Cardiac muscle cell (in vitro differentiated cells and primary cell): ENCODE results near the gene LACTBL1. TPM values are rescaled to one million over a fixed set of nuclear protein-coding genes. Genes with fewer than 3 reads are reported as not detected.

Experiments
- DNase-seq, 2 donors: peaks; one replicate each; pipeline versions ENCODE4 v3.0.0 to v3.0.0-alpha.2; 2010 to 2017; ENCODE audit warnings: low read depth in 1 of 2, low spot score in 1 of 2
- H3K27ac ChIP-seq: fragments of 200-600 bp; sonication (generic); 2 replicates; pipeline ENCODE4 v1.5.1; 2016
- H3K27me3 ChIP-seq: fragments of 200-600 bp; sonication (generic); 2 replicates; pipeline ENCODE4 v1.6.0; 2016; ENCODE audit warnings: control low read depth
- H3K36me3 ChIP-seq: fragments of 200-600 bp; sonication (generic); 2 replicates; pipeline ENCODE4 v1.5.1; 2016; ENCODE audit warnings: control low read depth
- H3K4me1 ChIP-seq: fragments of 200-600 bp; sonication (generic); 2 replicates; pipeline ENCODE4 v1.8.1; 2017; ENCODE audit warnings: low read depth, mild to moderate bottlenecking, mixed run types
- H3K4me3 ChIP-seq: fragments of 200-600 bp; sonication (generic); 2 replicates; pipeline ENCODE4 v1.5.1; 2016; ENCODE audit warnings: mild to moderate bottlenecking
- H3K9me3 ChIP-seq: fragments of 200-600 bp; sonication (generic); 2 replicates; pipeline ENCODE4 v1.5.1; 2017; ENCODE audit warnings: low read depth, mild to moderate bottlenecking, control low read depth
- polyA plus RNA-seq: library from polyadenylated mRNA; unstranded; fragments of >200 nt; fragmentation: Nextera tagmentation; extraction: Ambion mirVana; gene quantifications from 2 replicates; pipeline ENCODE4 v1.2.1, GENCODE V29; 2016
- total RNA-seq: library from RNA; depleted of rRNA; stranded (reverse); fragments of >200 nt; gene quantifications from 2 replicates; pipeline ENCODE4 v1.2.3, GENCODE V29; 2016
- TF ChIP-seq, protein P1 (sequence below): IDR thresholded peaks from 2 replicates; pipeline ENCODE4 v1.5.1; 2012; ENCODE audit warnings: low read depth, mild to moderate bottlenecking, low read length

The LACTBL1 gene
- total and polyA plus RNA-seq, 2 experiments from 2014 or later, result not detected

DNA sequence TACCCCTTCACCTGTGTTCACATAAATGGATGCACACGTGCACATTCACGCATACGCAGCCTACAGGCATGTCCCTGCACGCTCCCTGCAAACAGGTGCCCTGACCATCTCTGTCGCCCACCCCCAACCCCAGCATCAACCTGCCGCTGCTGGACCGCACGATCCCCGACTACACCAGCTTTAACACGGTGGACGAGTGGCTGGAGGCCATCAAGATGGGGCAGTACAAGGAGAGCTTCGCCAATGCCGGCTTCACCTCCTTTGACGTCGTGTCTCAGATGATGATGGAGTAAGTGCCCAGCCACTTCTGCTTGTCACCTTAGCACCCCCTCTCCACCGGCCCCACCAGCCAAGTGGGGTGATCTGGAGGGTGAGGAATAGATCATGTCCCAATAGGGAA lies 60.4 kb downstream of the LACTBL1 start:
- H3K4me1 ChIP-seq, result peaks cover 5% of the 10 kb centered on the region

DNA sequence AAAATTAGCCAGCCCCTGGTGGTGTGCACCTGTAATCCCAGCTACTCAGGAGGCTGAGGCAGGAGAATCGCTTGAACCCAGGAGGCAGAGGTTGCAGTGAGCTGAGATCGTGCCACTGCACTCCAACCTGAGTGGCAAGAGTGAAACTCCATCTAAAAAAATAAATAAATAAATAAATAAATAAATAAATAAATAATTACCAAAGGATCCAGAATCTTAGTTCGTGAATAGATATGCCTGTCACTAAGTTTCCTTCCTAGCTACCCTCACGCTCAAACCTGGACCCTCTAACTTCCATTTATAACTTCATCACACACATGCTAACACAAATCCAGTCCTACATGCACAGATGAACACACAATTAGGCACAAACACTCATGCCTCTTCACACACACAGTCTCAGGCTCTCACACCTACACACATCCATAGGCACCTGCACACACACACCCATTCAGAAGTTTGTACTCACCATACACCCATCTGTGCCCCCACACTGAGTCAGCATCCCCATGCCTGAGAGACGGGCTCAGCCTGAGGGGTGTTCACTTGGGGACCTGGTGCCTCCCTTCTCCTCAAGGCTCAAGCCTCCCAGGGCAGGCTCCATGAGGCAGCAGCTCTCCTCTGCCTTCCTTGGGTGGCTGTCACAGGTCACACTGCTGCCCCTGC lies 61.5 kb downstream of the LACTBL1 start:
- no peak overlapping the region for H3K4me3 ChIP-seq
- H3K4me1 ChIP-seq, result peaks cover 5% of the 10 kb centered on the region
- H3K27me3 ChIP-seq, result no peaks in the 10 kb centered on the region
- H3K27ac ChIP-seq, result no peak overlapping the region
- no peaks in the 10 kb centered on the region for H3K9me3 ChIP-seq
- peaks cover 12% of the 10 kb centered on the region for H3K36me3 ChIP-seq
- TF ChIP-seq, protein P1, sequence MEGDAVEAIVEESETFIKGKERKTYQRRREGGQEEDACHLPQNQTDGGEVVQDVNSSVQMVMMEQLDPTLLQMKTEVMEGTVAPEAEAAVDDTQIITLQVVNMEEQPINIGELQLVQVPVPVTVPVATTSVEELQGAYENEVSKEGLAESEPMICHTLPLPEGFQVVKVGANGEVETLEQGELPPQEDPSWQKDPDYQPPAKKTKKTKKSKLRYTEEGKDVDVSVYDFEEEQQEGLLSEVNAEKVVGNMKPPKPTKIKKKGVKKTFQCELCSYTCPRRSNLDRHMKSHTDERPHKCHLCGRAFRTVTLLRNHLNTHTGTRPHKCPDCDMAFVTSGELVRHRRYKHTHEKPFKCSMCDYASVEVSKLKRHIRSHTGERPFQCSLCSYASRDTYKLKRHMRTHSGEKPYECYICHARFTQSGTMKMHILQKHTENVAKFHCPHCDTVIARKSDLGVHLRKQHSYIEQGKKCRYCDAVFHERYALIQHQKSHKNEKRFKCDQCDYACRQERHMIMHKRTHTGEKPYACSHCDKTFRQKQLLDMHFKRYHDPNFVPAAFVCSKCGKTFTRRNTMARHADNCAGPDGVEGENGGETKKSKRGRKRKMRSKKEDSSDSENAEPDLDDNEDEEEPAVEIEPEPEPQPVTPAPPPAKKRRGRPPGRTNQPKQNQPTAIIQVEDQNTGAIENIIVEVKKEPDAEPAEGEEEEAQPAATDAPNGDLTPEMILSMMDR, result no peak
- no peak for DNase-seq

More for the DNA sequence above, 60.4 kb downstream of the LACTBL1 start:
- Histone ChIP-seq H3K4me3 (no peak overlapping the region), H3K36me3 (peaks cover 12% of the 10 kb centered on the region), H3K27me3 (no peaks in the 10 kb centered on the region), H3K27ac (no peak overlapping the region), H3K9me3 (no peaks in the 10 kb centered on the region)
- no peak for DNase-seq
- TF ChIP-seq, protein P1, result no peak

DNA sequence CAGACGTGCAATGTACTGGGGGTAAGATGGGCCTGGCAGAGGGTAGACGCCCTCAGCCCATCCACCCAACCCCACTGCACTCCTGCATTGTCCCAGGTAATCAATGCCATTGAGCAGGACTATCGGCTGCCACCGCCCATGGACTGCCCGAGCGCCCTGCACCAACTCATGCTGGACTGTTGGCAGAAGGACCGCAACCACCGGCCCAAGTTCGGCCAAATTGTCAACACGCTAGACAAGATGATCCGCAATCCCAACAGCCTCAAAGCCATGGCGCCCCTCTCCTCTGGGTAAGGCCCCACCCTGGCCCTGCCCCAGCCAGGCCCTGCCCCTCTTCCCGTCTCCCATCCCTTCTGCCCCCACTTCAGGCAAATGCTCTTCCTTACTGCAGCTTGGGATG lies 62.4 kb downstream of the LACTBL1 start:
- Histone ChIP-seq H3K4me1 (peaks cover 2% of the 10 kb centered on the region), H3K9me3 (no peaks in the 10 kb centered on the region), H3K4me3 (no peak overlapping the region), H3K27me3 (no peaks in the 10 kb centered on the region), H3K27ac (no peak overlapping the region), H3K36me3 (peaks cover 12% of the 10 kb centered on the region)
- DNase-seq, result no peak
- TF ChIP-seq, protein P1, result no peak

DNA sequence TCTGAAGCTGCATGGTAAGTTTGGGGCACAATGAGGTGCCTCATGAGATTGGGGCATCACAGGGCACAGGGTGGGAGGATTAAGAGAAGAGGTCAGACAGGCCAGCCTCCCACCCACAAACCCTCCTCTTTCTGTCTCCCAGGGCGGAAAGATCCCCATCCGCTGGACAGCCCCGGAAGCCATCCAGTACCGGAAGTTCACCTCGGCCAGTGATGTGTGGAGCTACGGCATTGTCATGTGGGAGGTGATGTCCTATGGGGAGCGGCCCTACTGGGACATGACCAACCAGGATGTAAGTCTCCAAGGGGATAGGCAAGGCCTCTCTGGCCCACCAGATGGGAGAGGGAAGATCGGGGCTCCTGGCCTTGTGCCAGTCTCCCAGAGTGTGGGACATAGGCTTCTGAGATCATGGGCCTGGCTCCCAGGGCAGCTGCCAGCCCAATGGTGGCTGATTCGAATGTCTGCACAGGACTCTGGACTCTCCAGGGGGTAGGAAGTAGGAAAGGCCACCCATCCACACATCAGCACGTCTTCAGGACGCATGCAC lies 63.7 kb downstream of the LACTBL1 start:
- Histone ChIP-seq H3K4me3 (no peak overlapping the region), H3K9me3 (no peaks in the 10 kb centered on the region), H3K36me3 (peaks cover 12% of the 10 kb centered on the region), H3K4me1 (no peaks in the 10 kb centered on the region), H3K27me3 (no peaks in the 10 kb centered on the region), H3K27ac (no peak overlapping the region)
- no peak for DNase-seq
- TF ChIP-seq, protein P1, result no peak

DNA sequence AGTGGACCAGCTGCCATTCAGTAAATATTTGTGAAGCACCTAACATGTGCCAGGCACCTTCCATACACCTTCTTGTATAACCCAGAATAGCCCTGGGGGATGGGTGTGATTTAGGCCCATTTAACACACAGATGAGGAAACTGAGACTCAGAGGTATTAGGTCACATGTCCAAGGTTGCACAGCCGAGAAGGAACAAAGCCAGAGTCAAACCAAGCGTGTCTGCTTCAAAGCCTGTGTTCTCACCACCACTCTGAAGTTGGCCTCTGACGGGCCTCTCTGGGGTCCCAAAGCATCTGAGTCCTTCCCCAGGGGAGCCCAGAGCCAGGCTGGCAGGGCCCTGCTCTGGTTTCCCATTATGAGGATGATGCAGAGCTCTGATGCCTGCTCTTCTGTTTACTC lies 65.1 kb downstream of the LACTBL1 start:
- H3K4me3 ChIP-seq, result no peak overlapping the region
- no peaks in the 10 kb centered on the region for H3K27me3 ChIP-seq
- H3K9me3 ChIP-seq, result no peaks in the 10 kb centered on the region
- TF ChIP-seq, protein P1, result no peak
- DNase-seq, result no peak
- no peak overlapping the region for H3K27ac ChIP-seq
- no peaks in the 10 kb centered on the region for H3K4me1 ChIP-seq
- H3K36me3 ChIP-seq, result peaks cover 12% of the 10 kb centered on the region
